OCI-LY7 (cell line): Measurements from ENCODE around the gene C1orf226.

Experiments
- EZH2phosphoT487 ChIP-seq: fragments of 200-600 bp; sonication (generic); IDR thresholded peaks from 2 replicates; pipeline ENCODE4 v1.6.1; 2018; ENCODE audit warnings: low read depth, borderline replicate concordance, mild to moderate bottlenecking, mixed run types, antibody characterized with exemption, low read length, moderate library complexity, mixed read lengths
- TF ChIP-seq, protein P1 (sequence below): fragments of 200-600 bp; sonication (generic); conservative IDR thresholded peaks from 2 replicates; pipeline ENCODE4 v1.5.1; 2014; ENCODE audit warnings: mild to moderate bottlenecking, antibody characterized with exemption, low read length, moderate library complexity, mixed read lengths

DNA sequence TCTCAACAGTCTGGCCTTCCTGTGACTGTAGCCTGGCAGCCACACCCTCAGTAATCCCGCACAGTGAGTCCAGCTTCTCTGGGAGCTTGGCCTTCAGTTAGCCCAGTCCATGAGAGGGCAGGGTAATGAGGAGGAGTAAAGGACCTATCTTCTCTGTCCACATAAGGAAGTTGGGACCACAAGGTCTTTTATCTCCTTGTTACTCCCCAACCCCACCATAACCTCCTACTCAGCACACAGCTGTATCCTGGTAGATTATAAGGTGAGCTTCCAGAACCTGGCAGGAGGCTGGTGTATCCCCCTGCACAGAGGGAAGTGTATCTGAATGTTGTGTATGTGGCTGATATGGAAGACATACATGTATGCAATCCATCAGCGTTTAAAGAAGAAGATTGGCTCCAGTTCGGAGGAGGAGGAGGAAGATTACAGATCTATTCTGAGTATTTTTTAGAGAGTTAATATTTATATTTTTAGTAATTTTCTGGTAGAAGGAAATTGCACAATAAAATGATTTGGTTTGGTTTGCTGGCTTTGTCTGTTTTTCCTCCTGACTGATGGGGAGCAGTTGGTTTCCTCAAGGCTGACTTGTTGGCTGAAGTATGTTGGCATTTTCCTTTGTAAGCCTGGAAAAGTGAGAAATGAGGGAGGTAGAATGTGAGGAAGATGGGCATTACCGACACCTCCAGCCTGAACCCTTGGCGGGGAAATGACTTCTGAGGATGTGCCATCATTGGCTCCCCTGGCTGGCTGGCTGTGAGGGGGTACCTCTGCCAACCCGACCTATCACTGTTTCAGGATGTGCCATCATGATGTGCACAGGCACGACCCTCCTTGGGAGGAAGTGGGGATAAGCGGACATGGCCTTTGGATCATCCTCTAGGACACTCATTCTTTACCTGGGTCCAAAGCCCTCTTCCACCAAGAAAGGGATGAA, 5.0 kb downstream of the C1orf226 start:
- TF ChIP-seq, protein P1, sequence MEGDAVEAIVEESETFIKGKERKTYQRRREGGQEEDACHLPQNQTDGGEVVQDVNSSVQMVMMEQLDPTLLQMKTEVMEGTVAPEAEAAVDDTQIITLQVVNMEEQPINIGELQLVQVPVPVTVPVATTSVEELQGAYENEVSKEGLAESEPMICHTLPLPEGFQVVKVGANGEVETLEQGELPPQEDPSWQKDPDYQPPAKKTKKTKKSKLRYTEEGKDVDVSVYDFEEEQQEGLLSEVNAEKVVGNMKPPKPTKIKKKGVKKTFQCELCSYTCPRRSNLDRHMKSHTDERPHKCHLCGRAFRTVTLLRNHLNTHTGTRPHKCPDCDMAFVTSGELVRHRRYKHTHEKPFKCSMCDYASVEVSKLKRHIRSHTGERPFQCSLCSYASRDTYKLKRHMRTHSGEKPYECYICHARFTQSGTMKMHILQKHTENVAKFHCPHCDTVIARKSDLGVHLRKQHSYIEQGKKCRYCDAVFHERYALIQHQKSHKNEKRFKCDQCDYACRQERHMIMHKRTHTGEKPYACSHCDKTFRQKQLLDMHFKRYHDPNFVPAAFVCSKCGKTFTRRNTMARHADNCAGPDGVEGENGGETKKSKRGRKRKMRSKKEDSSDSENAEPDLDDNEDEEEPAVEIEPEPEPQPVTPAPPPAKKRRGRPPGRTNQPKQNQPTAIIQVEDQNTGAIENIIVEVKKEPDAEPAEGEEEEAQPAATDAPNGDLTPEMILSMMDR, result no peak
- no peak for TF ChIP-seq EZH2phosphoT487
